B cell (primary cell): ENCODE data around the gene PLA2G4E. TPM values are rescaled to one million over a fixed set of nuclear protein-coding genes. Genes with fewer than 3 reads are reported as not detected.
A peak's percentile ranks its signal among the peaks of the same experiment; 100 is the strongest.

ENCODE experiments used
- ATAC-seq: fragments of 200-7000 bp; cut with Tn5 transposase; one replicate; pipeline ENCODE4 v1.10.0; 2021; ENCODE audit warnings: low read depth, mild to moderate bottlenecking, moderate number of reproducible peaks, moderate library complexity
- CTCF ChIA-PET: fragments of 350-600 bp; sonication (Branson Sonifier 250); formaldehyde crosslinking; loops from one replicate; lab custom pipeline; 2021; ENCODE audit warnings: antibody characterized with exemption, inconsistent platforms; lab: Charles Lee
- POLR2A ChIA-PET: fragments of 350-600 bp; sonication (Branson Sonifier 250); formaldehyde crosslinking; loops from one replicate; lab custom pipeline; 2021; ENCODE audit warnings: antibody characterized with exemption; lab: Charles Lee
- DNase-seq: peaks from one replicate; pipeline ENCODE4 v3.0.0; 2013
- H2AFZ ChIP-seq: 2 replicates; pipeline ENCODE4 v1.6.1; 2012; ENCODE audit warnings: mild to moderate bottlenecking, low read depth, low read length; ENCODE audit not compliant: insufficient read depth, poor library complexity, severe bottlenecking
- H3K27ac ChIP-seq, 2 donors: 1 replicate in 1 of 2; 2 replicates in 1 of 2; pipeline ENCODE4 v1.5.1; 2012 to 2013; ENCODE audit warnings: low read length in 2 of 2, mild to moderate bottlenecking in 2 of 2, moderate library complexity in 1 of 2
- H3K27me3 ChIP-seq, 4 experiments: fragments of 200-600 bp in 1 of 4; sonication (generic) in 1 of 4; replicated peaks in 1 of 4; 1 replicate in 2 of 4; 2 replicates in 2 of 4; pipeline versions ENCODE4 v1.6.1 to v1.7.0; 2013 to 2016; ENCODE audit warnings: low read length in 3 of 4, mild to moderate bottlenecking in 2 of 4, mixed read lengths in 1 of 4, moderate library complexity in 1 of 4; ENCODE audit not compliant: insufficient read depth in 4 of 4, control insufficient read depth in 3 of 4; ENCODE audit errors: control extremely low read depth in 1 of 4
- H3K36me3 ChIP-seq, 2 experiments: replicated peaks in 1 of 2; 1 replicate in 1 of 2; 2 replicates in 1 of 2; pipeline versions ENCODE4 v1.6.1 to v1.7.1; 2013; ENCODE audit warnings: low read length in 1 of 2; ENCODE audit not compliant: insufficient read depth in 2 of 2, control insufficient read depth in 1 of 2; ENCODE audit errors: control extremely low read depth in 1 of 2, extremely low read depth in 1 of 2
- H3K4me1 ChIP-seq, 2 donors: fragments of 200-600 bp in 1 of 2; sonication (generic) in 1 of 2; 1 replicate in 1 of 2; 2 replicates in 1 of 2; pipeline versions ENCODE4 v1.5.1 to v1.6.1; 2013 to 2017; ENCODE audit warnings: low read length in 2 of 2; ENCODE audit not compliant: control insufficient read depth in 2 of 2, insufficient read depth in 2 of 2
- H3K4me2 ChIP-seq: replicated peaks from 2 replicates; pipeline ENCODE3; 2012; ENCODE audit warnings: mild to moderate bottlenecking, low read depth, low read length; ENCODE audit not compliant: poor library complexity, severe bottlenecking
- H3K4me3 ChIP-seq, 5 experiments: fragments of 200-600 bp in 1 of 5; sonication (generic) in 1 of 5; 1 replicate in 3 of 5; 2 replicates in 2 of 5; pipeline versions ENCODE4 v1.5.1 to v1.7.0; 2011 to 2016; ENCODE audit warnings: low read length in 4 of 5, mild to moderate bottlenecking in 4 of 5, low read depth in 2 of 5, control low read depth in 1 of 5, moderate library complexity in 1 of 5; ENCODE audit not compliant: insufficient read depth in 1 of 5; ENCODE audit errors: control extremely low read depth in 1 of 5, extremely low read depth in 1 of 5
- H3K79me2 ChIP-seq: fragments of 200-600 bp; sonication (generic); one replicate; pipeline ENCODE4 v1.6.0; 2016; ENCODE audit warnings: low read length; ENCODE audit not compliant: control insufficient read depth, insufficient read depth
- H3K9ac ChIP-seq: fragments of 200-600 bp; sonication (generic); 2 replicates; pipeline ENCODE4 v1.6.1; 2017; ENCODE audit warnings: mild to moderate bottlenecking, low read length, moderate library complexity
- H3K9me3 ChIP-seq, 3 donors: one replicate each; pipeline versions ENCODE4 v1.6.1 to v1.7.1; 2013; ENCODE audit warnings: low read length in 2 of 3; ENCODE audit not compliant: control insufficient read depth in 2 of 3, insufficient read depth in 1 of 3; ENCODE audit errors: control extremely low read depth in 1 of 3
- H4K20me1 ChIP-seq: 2 replicates; pipeline ENCODE4 v1.6.0; 2012; ENCODE audit warnings: mild to moderate bottlenecking, low read length; ENCODE audit not compliant: insufficient read depth, control insufficient read depth, poor library complexity, severe bottlenecking
- H3K27ac Mint-ChIP-seq: one replicate; pipeline ENCODE4 v1.8.0; 2021; ENCODE audit warnings: mixed read lengths
- H3K27me3 Mint-ChIP-seq: one replicate; pipeline ENCODE4 v1.8.0; 2021; ENCODE audit warnings: mixed read lengths
- H3K4me1 Mint-ChIP-seq: one replicate; pipeline ENCODE4 v1.8.0; 2021; ENCODE audit warnings: mixed read lengths
- H3K4me3 Mint-ChIP-seq: one replicate; pipeline ENCODE4 v1.8.0; 2021; ENCODE audit warnings: mixed read lengths
- H3K9me3 Mint-ChIP-seq: one replicate; pipeline ENCODE4 v1.8.0; 2022; ENCODE audit warnings: mixed read lengths; ENCODE audit not compliant: insufficient read depth
- CTCF ChIP-seq: fragments of 200-600 bp; IDR thresholded peaks from one replicate; pipeline ENCODE4 v1.8.0; 2022; ENCODE audit warnings: antibody characterized with exemption, mild to moderate bottlenecking
- EZH2 ChIP-seq: IDR thresholded peaks from 2 replicates; pipeline ENCODE4 v1.6.1; 2012; ENCODE audit warnings: borderline replicate concordance, low read depth, mild to moderate bottlenecking, moderate library complexity, low read length; ENCODE audit not compliant: insufficient read depth, poor library complexity, severe bottlenecking
- WGBS: methylation state at CpG from one replicate; pipeline ENCODE4 v1.1.5; 2013; ENCODE audit warnings: missing lambda C conversion rate; ENCODE audit not compliant: insufficient coverage; 5-methylcytosine and 5-hydroxymethylcytosine counted together
- intact Hi-C: fragments of 100-400 bp; cut with micrococcal nuclease; formaldehyde crosslinking; loops from one replicate; pipeline ENCODE4 v1.10.0; 2022
- polyA plus RNA-seq: library from polyadenylated mRNA; depleted of rRNA; stranded (reverse); fragments of >200 nt; gene quantifications from 2 replicates; pipeline ENCODE4 v1.2.3, GENCODE V29; 2012
- total RNA-seq, 2 donors: library from RNA; stranded (reverse); fragments of 120-200 nt in 1 of 2; gene quantifications; 1 replicate in 1 of 2; 2 replicates in 1 of 2; pipeline versions ENCODE4 v1.2.3 to v1.2.4, GENCODE V29; 2013 to 2022

PLA2G4E gene
- total and polyA plus RNA-seq, 2 donors (not counting 1 experiment from before 2014, with no cell fraction given), result not detected

GRCh38 chr15:41971089-41971894, 49.5 kb downstream of the PLA2G4E start:
- Histone ChIP-seq H3K9ac (peak overlapping the region; percentile 89), H3K36me3 (no peaks in the 10 kb centered on the region), H3K27ac (peak overlapping the region; percentile 71 to 84), H3K27me3 (no peaks in the 10 kb centered on the region), H4K20me1 (no peaks in the 10 kb centered on the region), H3K9me3 (no peaks in the 10 kb centered on the region), H2AFZ (peak overlapping the region; percentile 85), H3K4me2 (peak overlapping the region; percentile 90), H3K79me2 (peaks cover 40% of the 10 kb centered on the region), H3K4me3 (peak overlapping the region; percentile 62 to 95 (median 83)), H3K4me1 (peaks cover 55 to 56% of the 10 kb centered on the region in 2 donors)
- Mint-ChIP-seq H3K9me3 (no peaks in the 10 kb centered on the region), H3K27me3 (peaks cover 16% of the 10 kb centered on the region), H3K4me3 (peak overlapping the region; percentile 90), H3K27ac (peak overlapping the region; percentile 89), H3K4me1 (peaks cover 58% of the 10 kb centered on the region)
- DNase-seq (peak; percentile 77), ATAC-seq (peak; percentile 40)
- intact Hi-C loops, result loop anchor here (1.0 to 10.0 kb wide), 6 partner anchors 42 to 1276 kb away; partner anchors contain the start of genes GANC, RAD51, RTF1 and SPTBN5
- WGBS, result 0% methylated on average over 9 of the region's 16 CpGs
- ChIA-PET POLR2A (interaction anchor here (0.5 to 1.5 kb wide), 2 partner anchors 37 to 66 kb away, joined by 3 to 7 read pairs; no protein-coding TSS in a partner anchor), CTCF (interaction anchor here (0.8 to 2.5 kb wide), 6 partner anchors 18 to 67 kb away, joined by 3 to 14 read pairs (median 4); no protein-coding TSS in a partner anchor)
- TF ChIP-seq CTCF, result no peak
- TF ChIP-seq EZH2, result no peak
